ENCODE data around the gene NLRP3. TPM values are rescaled to one million over a fixed set of nuclear protein-coding genes. Genes with fewer than 3 reads are reported as not detected.

Gene NLRP3
- total RNA-seq, 1 experiment from 2014 or later = 0.33 TPM

DNA sequence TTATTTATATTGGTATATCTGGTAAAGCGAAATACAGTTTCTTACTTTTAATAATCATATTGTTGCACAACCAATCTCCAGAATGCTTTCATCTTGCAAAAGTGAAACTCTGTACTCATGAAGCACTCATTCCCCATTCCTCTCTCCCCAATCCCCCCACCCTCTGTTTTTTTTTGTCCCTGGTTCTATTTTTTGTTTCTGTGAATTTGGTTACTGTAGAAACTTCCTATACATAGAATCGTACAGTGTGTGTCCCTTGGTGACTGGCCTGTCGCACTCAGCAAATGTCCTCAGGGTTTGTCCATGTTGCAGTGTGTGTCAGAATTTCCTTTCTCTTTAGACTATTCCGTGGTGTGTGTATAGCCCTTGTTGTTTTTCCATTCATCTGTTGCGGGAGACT is 7.9 kb upstream of the NLRP3 start:
- Histone ChIP-seq H3K36me3 (ENCODE audit: control insufficient read depth, insufficient read depth, low read length) (no peaks in the 10 kb centered on the region), H3K4me1 (ENCODE audit: control insufficient read depth, insufficient read depth, low read length) (no peaks in the 10 kb centered on the region), H3K4me3 (ENCODE audit: low read depth in 2 of 2, low read length in 2 of 2) (no peak overlapping the region), H3K27ac (ENCODE audit: low read length) (no peak overlapping the region), H3K27me3 (ENCODE audit: control insufficient read depth, insufficient read depth, low read length) (no peaks in the 10 kb centered on the region), H3K9me3 (ENCODE audit: control insufficient read depth, insufficient read depth, low read depth, low read length) (no peaks in the 10 kb centered on the region)
- ChIA-PET CTCF (no interaction called here), POLR2A (no interaction called here)
- ATAC-seq (no peak), DNase-seq (ENCODE audit: low read depth, low spot score) (no peak)
- no TSS peak for BruUV-seq (replicated peaks)
- in situ Hi-C loops (cut with HindIII; ENCODE audit: low pct_unique_long_range_greater_than_20kb, low sequenced_read_pairs) (no loop called here), intact Hi-C loops (cut with micrococcal nuclease; ENCODE audit: unreplicated experiment) (no loop called here)
- no peak for TF ChIP-seq TCF7L2 (IDR thresholded peaks at IDR 0.05; ENCODE audit: low read depth, low read length)
- no peak for TF ChIP-seq SIN3A (IDR thresholded peaks at IDR 0.05; ENCODE audit: borderline replicate concordance, insufficient read depth, low read depth, low read length)
- TF ChIP-seq, protein P1, sequence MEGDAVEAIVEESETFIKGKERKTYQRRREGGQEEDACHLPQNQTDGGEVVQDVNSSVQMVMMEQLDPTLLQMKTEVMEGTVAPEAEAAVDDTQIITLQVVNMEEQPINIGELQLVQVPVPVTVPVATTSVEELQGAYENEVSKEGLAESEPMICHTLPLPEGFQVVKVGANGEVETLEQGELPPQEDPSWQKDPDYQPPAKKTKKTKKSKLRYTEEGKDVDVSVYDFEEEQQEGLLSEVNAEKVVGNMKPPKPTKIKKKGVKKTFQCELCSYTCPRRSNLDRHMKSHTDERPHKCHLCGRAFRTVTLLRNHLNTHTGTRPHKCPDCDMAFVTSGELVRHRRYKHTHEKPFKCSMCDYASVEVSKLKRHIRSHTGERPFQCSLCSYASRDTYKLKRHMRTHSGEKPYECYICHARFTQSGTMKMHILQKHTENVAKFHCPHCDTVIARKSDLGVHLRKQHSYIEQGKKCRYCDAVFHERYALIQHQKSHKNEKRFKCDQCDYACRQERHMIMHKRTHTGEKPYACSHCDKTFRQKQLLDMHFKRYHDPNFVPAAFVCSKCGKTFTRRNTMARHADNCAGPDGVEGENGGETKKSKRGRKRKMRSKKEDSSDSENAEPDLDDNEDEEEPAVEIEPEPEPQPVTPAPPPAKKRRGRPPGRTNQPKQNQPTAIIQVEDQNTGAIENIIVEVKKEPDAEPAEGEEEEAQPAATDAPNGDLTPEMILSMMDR (IDR thresholded peaks at IDR 0.05) = no peak
- TF ChIP-seq, protein P2, sequence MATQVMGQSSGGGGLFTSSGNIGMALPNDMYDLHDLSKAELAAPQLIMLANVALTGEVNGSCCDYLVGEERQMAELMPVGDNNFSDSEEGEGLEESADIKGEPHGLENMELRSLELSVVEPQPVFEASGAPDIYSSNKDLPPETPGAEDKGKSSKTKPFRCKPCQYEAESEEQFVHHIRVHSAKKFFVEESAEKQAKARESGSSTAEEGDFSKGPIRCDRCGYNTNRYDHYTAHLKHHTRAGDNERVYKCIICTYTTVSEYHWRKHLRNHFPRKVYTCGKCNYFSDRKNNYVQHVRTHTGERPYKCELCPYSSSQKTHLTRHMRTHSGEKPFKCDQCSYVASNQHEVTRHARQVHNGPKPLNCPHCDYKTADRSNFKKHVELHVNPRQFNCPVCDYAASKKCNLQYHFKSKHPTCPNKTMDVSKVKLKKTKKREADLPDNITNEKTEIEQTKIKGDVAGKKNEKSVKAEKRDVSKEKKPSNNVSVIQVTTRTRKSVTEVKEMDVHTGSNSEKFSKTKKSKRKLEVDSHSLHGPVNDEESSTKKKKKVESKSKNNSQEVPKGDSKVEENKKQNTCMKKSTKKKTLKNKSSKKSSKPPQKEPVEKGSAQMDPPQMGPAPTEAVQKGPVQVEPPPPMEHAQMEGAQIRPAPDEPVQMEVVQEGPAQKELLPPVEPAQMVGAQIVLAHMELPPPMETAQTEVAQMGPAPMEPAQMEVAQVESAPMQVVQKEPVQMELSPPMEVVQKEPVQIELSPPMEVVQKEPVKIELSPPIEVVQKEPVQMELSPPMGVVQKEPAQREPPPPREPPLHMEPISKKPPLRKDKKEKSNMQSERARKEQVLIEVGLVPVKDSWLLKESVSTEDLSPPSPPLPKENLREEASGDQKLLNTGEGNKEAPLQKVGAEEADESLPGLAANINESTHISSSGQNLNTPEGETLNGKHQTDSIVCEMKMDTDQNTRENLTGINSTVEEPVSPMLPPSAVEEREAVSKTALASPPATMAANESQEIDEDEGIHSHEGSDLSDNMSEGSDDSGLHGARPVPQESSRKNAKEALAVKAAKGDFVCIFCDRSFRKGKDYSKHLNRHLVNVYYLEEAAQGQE (IDR thresholded peaks at IDR 0.05; ENCODE audit: insufficient read depth in 1 of 2, low read depth in 2 of 2, low read length in 1 of 2) = no peak
- no peak for TF ChIP-seq POLR2AphosphoS5 (IDR thresholded peaks at IDR 0.05; ENCODE audit: low read depth, low read length)

DNA sequence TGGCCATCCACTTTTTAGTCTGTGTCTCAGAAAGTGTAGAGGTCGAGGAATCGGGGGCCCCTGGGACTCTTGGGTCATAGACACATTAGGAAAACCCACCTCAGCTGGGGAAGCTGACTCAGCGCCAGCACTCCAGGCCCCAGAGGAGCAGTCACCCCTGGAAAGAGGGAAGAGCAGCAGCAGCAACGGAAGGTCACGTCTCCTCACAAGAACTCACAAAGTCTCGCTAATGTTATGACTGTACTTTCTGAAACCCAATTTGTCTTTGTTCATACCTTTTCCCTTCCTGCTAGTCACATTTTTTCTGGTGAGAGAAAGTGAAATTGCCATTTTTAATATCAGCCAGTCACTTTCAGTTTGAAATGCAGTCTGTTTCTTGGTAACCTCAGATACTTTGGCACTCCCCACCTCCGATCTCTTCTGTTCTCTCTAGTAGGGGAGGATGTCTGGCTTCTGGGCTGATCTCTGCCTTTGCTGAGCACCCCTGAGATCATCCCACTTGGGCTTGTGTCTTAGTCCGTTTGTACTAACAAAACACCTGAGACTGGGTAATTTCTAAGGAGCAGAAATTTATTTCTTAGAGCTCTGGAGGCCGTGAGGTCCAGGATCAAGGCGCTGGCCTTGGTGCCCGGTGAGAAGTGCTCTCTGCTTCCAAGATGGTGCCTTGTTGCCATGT is 6.0 kb upstream of the NLRP3 start:
- in situ Hi-C loops (cut with HindIII; ENCODE audit: low pct_unique_long_range_greater_than_20kb, low sequenced_read_pairs) (no loop called here), intact Hi-C loops (cut with micrococcal nuclease; ENCODE audit: unreplicated experiment) (no loop called here)
- Histone ChIP-seq H3K27ac (ENCODE audit: low read length) (no peak overlapping the region), H3K4me3 (ENCODE audit: low read depth in 2 of 2, low read length in 2 of 2) (no peak overlapping the region), H3K4me1 (ENCODE audit: control insufficient read depth, insufficient read depth, low read length) (no peaks in the 10 kb centered on the region), H3K27me3 (ENCODE audit: control insufficient read depth, insufficient read depth, low read length) (no peaks in the 10 kb centered on the region), H3K9me3 (ENCODE audit: control insufficient read depth, insufficient read depth, low read depth, low read length) (no peaks in the 10 kb centered on the region), H3K36me3 (ENCODE audit: control insufficient read depth, insufficient read depth, low read length) (no peaks in the 10 kb centered on the region)
- no peak for TF ChIP-seq TCF7L2 (IDR thresholded peaks at IDR 0.05; ENCODE audit: low read depth, low read length)
- TF ChIP-seq, protein P2 (IDR thresholded peaks at IDR 0.05; ENCODE audit: insufficient read depth in 1 of 2, low read depth in 2 of 2, low read length in 1 of 2) = no peak
- ChIA-PET POLR2A (interaction anchor here (0.7 kb wide), 1 partner anchor 387 kb away, joined by 3 read pairs; no protein-coding TSS in a partner anchor), CTCF (no interaction called here)
- DNase-seq (ENCODE audit: low read depth, low spot score) = no peak
- no peak for ATAC-seq
- BruUV-seq (replicated peaks) = no TSS peak
